HG02642 (cell line): ENCODE measurements around the gene MCC.

ENCODE experiments used
- ATAC-seq: cut with Tn5 transposase; IDR thresholded peaks from one replicate; pipeline ENCODE4 v1.9.1; 2021; ENCODE audit warnings: mild to moderate bottlenecking; ENCODE audit not compliant: unreplicated experiment, poor library complexity

Gene MCC

DNA sequence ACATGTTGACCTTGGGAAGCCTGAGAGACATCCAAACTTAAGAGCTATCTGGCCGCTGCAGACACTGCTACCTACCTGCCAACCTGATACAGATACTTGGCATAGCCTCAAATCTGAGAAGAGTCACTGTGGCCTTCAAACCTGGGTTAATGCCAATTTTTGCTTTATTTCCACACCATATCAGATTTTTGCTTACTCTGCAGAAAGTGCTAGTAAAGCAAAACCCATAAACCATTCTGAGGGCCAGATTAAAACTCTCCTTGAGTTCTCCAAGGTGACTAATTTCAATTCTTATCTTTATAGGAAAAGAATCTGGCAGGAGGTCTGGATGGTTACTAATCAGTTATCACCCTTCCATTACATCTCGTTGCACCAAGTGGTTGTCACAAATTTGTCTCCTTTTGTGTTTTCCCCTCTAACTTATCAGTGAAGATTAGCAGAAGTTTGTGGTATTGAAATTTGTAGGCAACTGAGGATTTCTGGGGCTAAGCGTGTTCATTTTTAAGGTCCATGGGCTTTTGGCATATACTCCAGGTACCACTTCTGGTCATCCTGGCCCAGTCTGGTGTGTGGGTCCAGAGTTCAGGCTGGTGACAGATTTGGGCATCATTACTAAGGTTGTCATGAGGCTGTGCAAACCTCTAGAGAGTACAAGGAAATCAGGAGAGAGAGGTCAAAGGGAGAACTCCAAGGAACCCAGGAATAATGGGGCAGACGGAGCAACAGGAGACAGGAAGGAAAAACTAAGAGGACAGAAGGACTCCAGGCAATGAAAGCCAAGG is 231.4 kb downstream of the MCC start:
- ATAC-seq: no peak

DNA sequence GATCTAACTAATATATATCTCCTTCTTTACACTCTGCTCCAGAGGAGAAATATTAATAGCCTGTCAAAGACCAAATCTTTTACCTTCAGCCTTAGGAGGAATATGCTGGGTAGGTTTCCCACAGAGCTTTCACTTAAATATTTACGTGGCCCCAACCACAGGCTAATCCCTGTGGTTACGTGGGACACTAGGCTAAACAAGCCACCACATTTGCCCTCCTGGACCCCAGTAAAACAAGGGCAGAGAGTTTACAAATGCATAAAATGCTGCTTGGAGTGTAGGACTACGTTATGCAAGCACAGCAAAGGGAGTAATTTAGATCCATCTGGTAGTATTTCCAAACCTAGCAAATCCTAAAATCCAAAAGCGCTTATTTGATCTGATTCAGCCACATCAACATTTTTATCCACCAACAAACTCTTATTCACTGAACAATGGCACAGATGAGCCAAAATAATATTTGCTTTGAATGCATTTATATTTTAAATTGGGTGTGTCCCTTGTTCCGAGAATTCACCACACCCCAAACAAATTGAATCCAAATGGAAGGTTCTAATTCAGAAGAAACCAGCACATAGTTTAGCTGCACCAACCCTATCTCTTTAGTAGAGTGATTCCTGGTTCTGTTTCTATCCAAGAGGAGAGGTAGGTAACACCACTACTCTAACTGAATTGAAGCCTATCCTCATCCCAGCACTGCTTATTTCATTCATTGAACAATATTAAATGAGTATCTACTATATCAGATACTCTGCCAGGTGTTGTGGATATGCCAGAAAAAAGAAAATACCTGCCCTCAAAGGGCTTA is 232.5 kb downstream of the MCC start:
- no peak for ATAC-seq

DNA sequence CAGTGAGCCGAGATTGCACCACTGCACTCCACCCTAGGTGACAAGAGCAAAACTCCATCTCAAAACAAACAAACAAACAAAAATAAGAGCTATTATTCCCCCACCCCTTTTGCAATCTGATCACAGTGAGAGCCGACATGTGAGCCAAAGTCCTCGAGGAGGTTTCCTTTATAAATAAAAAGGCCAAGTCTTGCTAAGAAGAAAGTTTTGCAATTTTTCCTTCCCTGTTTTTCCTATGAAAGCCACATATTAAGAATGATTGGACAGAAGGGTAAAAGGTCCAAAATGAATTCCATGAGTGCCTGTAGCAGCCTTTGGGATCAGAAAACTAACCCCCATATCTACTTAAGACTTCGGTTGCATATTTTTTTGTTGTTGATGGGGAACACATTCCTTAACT is 233.1 kb downstream of the MCC start:
- ATAC-seq: no peak

DNA sequence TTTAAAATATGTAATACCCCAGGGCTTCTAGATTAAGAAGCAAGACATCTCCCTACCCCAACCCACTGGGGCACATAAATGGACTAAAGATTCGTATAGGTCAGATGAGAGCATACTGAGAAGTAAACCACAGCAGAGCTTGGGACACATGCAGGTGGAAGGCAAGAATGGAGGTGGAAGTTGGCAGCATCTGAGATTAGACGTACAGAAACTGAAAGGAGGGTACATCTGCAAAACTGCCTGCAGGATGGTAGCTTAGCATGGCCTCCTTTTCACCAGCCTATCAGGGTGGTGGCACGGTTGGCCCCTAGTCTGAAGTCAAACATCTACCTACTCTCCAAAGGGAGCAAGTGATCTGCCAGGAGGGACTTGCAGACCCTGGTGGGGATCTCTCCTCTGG is 235.2 kb downstream of the MCC start:
- no peak for ATAC-seq

DNA sequence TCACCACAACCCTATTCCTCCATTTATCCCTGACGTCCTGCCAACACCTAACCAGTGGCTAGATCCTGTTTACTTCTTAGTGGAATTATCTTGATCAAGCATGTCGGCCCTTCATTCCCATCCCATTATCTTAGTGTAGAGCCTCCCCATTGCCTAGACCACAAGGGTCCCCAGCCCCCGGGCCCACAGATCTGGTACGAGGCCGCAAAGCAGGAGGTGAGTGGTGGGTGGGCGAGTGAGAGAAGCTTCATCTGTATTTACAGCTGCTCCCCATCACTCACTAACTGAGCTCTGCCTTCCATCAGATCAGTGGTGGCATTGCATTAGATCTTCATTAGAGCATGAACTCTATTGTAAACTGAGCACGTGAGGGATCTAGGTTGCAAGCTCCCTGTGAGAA is 236.2 kb downstream of the MCC start:
- ATAC-seq: no peak

DNA sequence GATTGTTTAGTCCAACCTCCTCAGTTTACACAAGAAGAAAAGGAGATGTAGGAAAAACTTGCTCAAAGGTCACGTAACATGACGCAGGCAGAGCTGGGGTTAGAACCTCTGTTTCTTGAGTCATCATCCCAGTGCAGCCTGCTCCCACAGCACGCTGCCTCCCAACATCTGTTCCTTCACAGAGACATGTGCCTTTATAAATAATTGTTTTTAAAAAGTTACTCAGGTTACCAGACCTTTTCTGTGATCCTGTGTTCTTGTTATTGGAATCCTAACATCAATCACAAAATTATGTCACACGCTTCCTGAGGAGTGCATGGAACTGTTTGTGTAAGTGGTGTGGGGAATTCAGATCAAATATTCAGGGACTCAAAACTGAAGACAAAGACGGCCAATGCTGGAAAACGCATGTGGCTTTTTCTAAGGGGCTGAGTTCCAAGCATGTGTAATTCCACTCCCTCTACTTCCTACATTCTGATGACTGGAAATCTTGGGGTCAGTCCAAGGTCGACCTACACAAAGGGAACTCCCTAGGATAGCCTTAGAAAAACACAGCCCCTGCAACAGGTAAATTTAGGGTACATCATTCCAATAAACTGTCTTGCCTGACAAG is 237.8 kb downstream of the MCC start:
- no peak for ATAC-seq

DNA sequence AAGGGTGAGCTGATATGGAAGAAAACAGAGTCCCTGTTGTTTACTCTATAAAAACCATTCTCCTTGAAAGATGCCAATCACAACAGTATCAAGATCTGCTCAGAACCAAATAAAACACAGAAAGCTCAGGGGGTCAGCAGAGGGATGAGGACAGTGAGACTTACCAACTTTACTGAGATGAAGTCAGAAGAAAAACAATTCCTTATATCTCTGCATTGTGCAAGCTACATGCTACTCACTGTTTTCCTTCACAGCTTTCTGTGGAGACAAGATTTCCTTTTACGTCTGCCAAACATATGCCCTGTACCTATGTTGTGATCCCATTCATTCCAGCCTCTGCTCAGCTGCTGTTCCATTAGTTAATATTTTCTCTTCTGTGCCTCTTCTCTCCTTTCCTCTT is 239.0 kb downstream of the MCC start:
- ATAC-seq: no peak

DNA sequence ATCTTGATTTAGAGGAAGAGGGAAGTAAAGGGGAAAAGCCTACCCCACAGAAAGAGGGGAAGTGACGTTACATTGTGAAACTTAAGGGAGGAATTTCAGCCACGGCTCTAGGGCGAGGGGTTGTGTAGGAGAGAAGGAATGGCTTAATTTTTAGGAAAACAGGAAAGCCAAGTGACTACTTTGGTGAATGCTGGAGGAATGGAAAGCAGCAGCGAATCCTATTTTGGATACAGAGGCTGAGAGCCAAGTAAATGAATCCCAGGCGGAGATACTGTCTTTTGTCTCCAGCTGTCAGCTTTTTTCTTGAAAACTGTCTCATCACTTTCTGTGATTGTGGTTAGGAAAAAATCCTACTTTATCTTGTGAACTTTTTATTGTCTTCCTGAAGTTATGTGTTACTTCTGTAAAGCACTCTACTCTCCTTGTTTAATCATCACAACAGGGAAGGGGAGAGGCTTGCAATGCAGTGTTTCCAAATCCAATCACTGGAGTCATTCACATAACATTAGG is 241.8 kb downstream of the MCC start:
- no peak for ATAC-seq

DNA sequence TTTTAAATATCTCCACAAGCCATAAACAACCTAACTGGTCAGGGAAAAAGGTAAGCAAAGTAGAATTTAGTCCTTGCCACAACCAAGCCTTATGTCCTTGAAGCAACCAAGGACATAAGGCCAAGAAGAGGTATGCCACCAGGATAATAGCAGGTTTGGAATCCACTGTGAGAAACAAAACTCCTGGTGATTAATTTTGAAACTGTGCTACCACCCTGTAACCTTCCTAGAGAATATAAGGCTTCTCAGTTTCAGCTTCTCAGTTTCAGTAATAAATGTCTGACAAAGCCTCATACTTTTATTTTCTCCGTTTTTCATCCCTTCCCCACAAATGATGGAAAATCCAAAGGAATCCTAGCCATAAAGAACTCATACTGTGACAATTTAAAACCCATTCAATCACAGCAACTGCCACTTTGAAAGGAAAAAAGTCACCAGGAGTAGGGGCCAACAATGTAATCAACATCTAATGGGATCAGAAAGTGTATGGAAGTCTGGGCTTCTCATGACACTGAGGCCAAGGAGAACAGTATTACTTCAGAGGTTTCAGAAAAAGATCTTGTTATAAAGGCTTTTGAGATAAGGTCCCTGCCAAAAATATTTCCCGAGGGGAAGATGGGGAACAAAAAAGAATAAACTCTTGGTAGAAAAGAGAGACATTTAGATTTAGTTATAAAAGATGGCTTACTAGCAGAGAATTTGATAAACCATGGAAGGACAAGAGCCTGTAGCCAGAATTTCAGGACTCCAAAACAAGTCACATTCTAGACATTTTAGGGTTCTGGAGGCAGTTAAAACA is 242.6 kb downstream of the MCC start:
- peak; percentile 48 for ATAC-seq

DNA sequence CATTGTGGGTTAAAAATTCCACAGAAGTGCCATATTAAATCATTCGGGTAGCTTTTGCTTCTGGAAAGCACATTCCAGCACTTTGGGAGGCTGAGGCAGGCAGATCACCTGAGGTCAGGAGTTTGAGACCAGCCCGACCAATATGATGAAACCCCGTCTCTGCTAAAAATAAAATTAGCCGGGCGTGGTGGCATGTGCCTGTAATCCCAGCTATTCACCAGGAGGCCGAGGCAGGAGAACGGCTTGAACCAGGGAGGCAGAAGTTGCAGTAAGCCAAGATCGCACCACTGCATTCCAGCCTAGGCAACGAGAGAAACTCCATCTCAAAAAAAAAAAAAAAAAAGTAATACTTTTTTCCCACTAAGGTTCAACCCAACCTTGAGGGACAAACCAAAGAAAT is 243.3 kb downstream of the MCC start:
- no peak for ATAC-seq

DNA sequence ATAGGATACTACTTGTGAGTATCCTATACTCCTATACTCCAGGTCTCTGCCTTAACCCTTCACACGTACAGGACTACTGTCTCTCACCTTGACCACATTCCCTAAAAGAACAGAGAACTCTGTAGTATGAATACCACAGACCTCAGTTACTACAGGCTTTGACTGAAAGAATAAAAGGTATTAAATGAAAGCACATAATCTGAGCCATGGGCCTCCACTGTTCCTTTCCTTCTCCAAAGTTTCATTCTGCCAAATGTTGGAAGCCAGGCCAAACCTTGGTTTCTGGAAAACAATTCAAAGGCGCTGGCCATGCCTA is 244.9 kb downstream of the MCC start:
- ATAC-seq: no peak

DNA sequence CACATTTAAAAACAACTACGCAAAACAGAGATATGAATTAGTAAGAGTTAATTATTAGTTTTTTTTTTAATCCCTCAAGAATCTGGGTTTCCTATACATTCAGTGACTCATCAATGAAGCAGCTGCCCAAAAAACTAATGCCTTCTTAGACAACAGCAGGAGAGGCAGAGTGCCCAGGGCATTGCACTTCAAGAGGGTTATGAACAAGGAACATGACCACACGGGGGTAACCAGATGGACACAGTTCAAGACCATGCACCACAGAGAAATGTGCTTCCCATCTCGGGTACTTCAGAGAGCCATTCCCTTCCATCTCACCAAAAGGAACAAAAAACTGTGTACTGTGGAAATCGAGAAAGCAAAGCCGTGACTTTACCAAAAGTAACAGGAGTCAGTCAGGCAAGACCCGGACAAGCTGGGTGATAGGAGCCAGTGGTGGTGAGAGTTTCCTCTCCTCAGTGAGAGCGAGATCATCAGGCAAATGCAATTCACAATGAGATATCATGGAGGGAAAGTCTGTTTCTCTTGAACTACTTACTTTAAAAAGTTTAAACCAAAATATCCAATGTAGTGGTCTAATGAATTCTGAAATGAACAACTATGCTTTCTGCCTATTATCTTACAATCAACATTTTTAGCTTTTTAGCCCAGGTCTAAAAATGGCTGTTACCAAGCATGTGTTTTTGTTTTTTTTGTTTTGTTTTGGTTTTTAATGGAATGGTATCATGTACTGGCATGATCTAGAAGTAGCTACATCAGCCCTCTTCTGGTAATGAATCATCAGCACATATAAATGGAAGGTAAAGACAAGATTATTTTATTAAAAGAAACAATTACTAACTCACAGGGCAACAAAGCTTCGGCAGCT is 245.5 kb downstream of the MCC start:
- no peak for ATAC-seq

DNA sequence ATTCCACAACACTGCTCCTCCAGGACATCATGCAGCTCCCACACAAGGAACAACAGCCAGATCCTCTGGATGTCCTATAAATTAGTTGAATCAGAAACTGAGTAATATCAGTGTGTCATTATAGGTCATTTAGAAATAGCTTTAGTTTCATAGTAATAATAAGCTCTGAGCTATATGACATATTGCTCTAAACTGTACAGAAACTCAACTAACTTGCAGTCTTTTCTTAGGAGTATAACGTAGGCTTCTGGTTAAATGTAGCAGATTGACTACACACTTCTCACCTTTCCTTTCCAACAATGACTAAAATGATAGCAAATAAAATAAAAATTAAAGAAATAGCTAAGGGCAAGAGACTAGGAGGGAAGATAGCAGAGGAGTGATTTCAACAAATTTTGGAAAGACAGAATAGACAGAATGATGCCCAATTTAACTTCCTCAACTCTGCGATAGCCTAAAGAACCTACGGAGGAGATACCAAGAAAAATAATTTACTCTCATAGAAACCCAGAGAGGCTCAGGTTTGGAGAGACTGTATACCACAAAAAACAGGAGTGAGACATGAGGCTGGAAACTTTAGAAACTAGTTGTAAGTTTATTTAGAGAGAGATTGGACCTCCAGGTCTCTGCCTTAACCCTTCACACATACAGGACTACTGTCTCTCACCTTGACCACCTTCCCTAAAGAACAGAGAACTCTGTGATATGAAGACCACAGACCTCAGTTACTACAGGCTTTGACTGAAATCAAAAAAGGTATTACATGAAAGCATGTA is 247.1 kb downstream of the MCC start:
- peak; percentile 62 for ATAC-seq

DNA sequence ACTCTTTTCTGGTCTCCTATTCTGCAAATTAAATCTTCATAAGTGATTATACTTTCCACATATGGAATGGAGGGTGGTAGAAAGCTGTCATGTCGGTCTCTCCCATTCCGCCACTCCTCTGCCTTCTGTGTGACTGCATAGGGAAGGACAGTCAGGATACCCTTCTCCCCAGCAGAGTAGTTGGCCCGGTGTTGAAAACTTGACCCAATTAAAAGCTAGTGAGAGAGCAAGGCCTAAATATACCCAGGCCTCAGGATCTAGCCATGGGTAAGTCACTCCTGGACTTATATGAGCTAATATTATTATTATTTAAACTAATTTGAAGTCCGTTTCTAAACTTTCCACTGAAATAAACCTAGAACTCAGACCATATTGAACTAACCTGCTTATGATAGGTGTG is 248.2 kb downstream of the MCC start:
- no peak for ATAC-seq

DNA sequence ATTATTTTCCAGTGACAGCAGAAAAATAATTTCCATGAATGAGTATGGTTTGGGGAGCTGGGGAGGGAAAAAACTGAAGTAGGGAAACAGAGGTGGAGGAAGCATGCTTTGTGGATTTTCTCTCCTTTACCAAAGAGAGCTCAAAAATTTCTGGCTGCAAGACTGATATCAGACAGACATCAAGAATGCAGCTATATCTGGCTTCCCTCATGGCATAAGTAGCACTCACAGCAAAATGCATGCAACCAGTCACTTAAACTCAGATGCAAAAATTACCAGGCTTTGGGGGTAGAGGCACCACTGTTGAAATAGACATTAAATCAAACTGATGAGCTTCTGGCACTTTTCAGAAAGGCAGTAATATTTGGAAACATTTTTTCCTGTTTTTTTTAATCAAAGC is 250.4 kb downstream of the MCC start:
- ATAC-seq: no peak

DNA sequence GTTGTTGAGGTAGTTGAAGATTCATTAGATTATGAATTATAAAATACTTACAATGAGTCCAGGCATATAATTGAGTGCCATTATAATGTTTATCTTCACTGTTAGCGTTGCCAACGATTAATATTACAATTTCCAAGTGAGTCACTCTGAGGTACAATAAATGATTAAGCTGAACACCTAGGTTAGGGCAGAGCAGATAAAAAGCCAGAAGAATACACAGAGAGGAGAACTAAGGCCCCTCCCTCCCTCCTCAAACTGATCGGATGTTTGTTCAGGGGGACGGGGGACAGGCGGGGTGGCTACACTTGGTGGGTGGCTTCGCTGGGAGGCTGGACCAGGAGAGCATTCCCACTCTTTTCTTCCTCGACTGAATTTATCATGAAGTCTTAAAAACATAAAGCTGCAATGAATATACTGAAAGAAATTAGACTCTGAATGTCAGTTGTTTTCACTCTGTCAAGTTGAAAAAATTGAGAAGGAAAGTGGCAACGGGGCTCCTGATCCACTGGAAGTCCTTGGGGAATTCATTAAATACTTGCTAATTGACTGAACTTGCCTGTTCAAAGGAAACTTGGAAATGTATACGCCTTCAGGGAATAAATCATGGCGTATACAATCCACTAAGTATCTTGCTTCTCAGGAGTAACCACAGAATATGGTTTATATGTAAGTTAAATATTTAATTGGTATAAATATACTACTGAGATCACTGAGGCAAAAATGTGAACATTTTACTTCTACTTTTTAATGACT is 251.5 kb downstream of the MCC start:
- ATAC-seq: no peak

DNA sequence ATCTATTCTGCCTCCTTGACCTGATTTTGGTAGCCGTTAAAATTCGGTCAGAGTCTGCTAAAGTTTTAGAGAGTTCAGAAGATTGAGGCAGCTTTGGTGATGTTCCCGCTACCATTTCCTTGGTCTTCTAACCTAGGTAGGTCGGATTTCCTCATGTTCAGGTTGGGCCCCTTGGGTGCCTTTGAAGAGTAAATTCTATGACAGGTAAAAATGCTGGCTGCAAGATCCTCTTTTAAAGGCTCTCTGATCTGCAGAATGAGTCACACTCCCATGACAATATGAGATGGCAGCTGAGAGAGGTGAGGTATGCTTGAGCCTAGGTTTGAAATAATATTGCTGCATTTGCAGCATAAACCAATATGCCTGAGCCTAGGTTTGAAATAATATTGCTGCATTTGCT is 252.4 kb downstream of the MCC start:
- ATAC-seq: no peak

DNA sequence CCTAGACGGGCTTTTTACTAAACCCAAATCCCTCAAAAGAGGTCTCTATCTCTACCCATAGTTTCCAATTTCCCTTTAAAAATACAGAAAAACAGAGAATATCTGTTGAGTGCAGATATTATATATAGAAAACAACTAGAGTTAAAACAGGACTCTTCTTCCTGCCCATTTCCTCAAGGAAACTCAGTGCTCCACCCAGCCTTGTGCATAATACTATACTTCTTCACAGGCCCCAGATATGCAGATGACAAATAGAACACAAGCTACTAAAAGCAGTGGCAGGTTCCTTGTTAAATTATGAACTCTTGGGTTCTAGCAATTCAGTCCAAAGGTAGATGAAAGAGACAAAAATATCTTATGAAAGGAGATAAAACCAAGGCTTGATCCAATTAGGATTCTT is 253.7 kb downstream of the MCC start:
- ATAC-seq: no peak
